Skin epidermis (tissue), 12 donors: ENCODE measurements around the gene TSPAN5.

Source experiments
- H3K27ac ChIP-seq, 21 experiments: fragments of 200-600 bp; sonication (generic) in 11 of 21; one replicate each; pipeline ENCODE4 v1.5.0; 2020; ENCODE audit warnings: mild to moderate bottlenecking in 3 of 21, inconsistent platforms in 2 of 21, moderate library complexity in 2 of 21
- H3K4me3 ChIP-seq, 7 experiments: fragments of 200-600 bp; sonication (generic) in 2 of 7; one replicate each; pipeline ENCODE4 v1.5.0; 2020; ENCODE audit warnings: inconsistent platforms in 2 of 7, mild to moderate bottlenecking in 2 of 7, moderate library complexity in 1 of 7

TSPAN5 gene

DNA sequence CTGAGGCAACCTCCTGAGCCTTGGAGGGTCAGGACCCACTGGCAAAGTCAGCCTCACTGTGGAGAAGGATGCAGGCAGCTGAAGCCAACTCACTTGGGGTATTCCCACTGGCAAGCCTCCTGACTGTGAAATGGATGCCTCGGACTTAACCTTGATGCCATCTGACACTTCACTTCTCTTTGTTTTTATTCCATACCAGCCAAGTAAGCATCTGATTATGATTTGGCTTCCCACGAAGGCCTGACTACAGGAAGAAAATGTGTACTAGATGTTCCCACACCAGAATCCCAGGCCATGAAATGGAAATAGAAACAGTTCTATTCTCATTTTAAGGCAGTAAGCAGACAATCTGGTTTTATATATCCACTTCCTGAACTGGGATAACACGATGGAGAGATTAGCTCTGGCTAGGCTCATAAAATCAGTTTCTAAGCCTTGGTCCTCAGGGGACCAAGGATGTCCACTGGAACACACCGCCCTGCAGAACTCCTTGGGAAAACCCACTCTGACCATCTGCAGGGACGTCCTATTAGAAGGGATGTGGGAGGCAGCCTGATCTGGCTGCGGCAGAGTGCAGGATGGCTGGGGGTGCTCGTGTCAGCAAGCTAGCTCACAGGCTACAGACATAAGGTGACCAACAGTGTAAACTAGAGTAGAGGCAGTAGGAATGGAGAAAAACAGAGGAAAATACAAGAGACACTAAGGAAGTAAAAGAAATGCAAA is 89.3 kb downstream of the TSPAN5 start:
- Histone ChIP-seq H3K27ac (peak overlapping the region in 8 of 21 experiments; percentile 6 to 73 (median 22)), H3K4me3 (no peak overlapping the region)

DNA sequence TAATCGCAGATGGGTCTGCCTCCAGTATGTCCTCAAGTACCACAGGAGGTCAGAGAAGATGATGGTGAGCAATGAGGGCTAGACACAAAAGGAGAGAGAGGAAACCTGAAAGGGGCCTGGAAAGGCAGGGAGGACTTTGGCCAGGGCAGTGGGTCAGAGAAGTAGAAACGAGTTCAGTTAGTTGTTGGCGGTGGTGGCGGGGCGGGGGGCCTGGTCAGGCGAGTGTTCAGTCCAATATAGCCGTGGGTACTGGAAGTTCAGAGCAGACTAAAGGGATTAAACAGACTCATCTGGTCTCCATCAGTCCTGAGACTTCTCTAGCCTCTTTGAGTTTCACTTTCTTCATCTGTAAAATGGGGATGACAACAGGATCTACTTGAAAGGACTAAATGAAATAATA is 90.8 kb downstream of the TSPAN5 start:
- Histone ChIP-seq H3K27ac (peak overlapping the region in 1 of 21 experiments; percentile 73), H3K4me3 (no peak overlapping the region)

DNA sequence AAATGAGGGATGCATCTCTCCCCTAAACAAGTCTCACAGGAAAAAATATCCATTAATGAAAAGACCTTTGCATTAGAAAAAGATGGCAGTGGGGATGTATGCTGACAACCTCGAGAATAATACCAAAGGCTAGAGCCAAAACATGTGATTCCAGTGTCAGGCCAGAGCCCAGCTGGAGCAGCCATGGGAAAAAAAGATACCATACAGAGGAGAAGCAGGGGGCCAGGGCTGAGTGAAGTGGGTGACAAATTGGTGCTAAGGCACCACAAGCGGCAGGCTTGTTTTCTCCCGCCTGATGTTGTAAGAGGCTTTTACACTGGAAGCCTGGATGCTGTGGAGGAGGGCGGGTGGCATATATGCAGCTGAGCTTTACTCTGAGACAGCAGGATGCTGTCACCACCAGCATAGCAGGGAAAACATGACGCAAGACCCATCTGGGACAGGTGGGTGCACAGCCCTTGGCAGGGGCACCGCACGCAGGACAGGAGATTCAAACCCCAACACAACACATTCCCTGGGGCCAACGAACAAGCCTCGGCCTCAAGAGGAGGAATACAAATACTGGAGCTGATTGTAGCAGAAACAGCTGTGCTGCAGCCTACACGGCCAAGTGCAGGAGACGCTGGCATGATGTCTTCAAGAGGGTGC is 91.9 kb downstream of the TSPAN5 start:
- no peak overlapping the region for H3K27ac ChIP-seq

DNA sequence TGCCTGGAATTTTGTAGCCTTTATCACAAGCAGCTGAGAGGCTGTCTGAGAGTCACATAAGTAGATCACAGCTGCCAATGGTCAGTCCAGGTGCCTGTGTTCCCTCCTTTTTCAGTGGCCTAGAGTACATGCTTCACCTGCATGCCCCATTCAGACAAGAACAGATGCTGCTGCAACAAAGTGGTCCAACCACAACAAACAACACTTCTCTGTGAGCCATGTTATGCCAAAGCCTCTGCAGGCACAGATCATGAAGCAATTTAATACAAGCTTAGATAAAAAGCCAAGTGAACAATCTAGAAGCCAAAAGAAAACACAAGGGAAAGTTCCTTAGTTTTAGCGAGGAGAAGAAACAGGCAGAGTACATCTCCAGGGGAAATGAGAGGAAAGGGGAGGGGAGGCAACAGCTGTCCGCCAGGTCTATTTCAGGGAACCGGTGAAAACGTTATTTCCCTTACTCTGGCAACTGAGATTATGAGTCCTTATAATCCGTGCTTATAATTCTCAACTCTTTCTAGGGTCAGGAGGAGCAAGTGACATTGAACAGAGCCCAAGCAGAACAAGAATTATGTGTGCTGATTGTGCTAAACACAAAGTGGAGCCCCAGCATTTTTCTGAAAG is 92.6 kb downstream of the TSPAN5 start:
- Histone ChIP-seq H3K27ac (no peak overlapping the region), H3K4me3 (no peak overlapping the region)

More for the DNA sequence above, 91.9 kb downstream of the TSPAN5 start:
- no peak overlapping the region for H3K4me3 ChIP-seq

DNA sequence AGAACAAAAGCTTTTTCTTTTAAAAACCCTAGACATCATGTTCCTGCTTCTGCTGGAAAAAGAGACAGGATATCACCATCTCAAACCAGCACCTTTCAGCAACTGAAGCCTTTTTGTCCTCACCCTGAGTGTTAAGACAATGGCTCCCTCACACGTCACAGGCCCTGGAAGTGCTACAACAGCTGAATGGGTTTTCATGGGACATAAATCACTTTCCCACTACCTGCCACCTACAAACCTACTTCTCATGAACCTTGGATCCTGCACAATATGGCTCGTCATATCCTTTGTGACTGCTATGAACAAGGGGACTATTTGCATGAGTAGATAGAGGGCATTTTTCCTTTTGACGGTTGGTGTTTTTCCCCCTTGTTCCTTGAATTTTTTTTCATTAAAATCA is 93.6 kb downstream of the TSPAN5 start:
- no peak overlapping the region for H3K27ac ChIP-seq
- H3K4me3 ChIP-seq = no peak overlapping the region

DNA sequence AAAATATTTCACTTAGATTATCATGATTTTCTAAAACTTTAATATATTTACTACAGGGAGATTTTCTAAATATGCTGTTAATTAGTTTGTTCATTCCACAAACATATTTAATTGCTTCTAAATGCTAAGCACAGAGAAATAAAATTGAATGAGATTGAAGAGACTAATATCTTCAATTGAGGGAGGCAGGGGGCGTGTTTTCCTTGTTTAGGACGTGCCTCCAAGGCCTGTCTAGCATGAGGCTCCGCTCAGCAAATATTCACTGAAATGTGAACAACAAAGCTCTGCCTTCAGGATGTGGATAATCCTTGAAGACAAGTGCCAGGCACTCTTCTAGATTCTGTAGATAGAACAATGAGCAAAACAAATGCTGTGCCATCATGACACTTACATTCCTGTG is 98.1 kb downstream of the TSPAN5 start:
- H3K27ac ChIP-seq = no peak overlapping the region

DNA sequence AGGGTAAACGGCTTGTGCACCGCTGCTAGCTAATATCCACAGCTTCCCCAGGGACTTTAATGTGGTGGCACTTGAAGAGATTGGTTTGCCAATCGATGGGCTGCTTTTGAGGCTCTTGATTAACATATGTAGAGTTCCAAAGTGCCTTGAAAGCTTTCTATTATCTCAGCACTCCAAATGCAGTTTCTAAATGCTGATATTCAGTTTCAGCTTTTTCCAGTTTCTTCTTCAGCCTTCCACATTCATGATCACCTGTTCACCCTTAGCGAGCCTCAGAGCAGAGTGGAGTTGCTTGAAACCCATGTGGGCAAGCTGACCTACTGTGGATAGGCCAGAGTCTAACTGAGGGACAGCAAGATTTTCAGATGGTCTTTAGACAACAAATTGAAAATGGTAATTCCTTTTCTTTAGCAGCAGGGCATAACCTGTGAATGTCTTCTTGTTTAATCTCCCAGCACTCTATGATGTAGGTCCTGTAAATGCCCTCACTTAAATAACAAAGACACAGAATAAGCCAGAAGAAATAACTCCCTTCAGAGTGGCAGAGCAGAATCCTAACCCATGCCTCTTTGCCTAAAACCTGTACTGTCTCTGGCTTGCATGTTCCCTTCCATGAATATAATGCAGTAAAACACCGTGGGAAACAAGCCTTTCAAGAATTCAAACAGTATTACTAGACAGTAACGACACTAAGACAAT is 99.8 kb downstream of the TSPAN5 start:
- H3K27ac ChIP-seq = no peak overlapping the region

More for the DNA sequence above, 98.1 kb downstream of the TSPAN5 start:
- H3K4me3 ChIP-seq = no peak overlapping the region

DNA sequence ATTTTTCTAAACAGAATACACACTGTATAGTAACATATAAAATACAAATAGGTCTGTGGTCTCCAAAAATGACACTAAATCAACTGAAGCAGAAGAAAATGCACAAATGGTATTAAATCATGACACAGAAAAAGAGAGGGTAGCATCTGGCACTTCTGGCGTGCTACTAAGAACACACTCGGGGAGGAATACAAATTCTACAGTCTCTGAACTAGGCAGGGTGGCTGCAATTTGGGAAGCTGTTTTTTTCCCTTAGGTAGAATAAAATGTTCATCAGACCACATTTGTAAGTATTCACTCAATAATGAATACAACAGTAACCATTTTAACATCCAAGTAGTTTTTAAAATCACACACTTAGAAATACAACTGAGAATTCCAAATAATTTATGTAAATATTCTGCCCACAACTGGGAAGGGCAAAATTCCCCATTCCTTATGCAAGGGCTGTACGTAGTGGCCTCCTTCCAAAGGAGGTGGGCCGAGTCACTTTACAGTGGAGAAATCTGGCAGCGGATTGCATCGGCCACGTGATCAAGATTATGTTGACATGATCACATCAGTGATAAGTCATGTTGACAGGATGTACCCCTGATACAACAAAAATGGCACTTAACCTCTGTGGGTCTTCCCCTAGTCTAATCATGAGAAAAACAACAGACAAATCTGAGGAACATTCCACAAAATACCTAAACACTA is 101.1 kb downstream of the TSPAN5 start:
- Histone ChIP-seq H3K4me3 (no peak overlapping the region), H3K27ac (no peak overlapping the region)

More for the DNA sequence above, 99.8 kb downstream of the TSPAN5 start:
- H3K4me3 ChIP-seq = no peak overlapping the region

DNA sequence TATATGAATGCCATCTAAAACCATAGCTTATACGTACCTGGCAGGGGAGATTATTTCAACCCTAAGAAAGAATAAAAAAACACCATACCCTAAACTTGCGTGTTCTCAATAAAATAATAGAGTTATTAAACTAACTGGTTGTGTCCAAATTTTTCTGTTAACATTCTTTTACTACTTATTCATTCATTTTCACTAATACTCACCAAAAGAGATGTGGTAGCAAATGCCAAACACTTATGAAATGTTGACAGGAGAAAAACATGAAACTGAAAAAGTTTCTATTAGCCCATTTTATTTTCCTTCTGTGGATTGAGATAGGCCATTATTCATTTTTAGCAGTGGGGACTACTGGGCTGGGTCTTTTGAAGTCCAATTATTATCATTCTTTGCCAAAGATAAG is 102.0 kb downstream of the TSPAN5 start:
- H3K4me3 ChIP-seq = no peak overlapping the region
- no peak overlapping the region for H3K27ac ChIP-seq

DNA sequence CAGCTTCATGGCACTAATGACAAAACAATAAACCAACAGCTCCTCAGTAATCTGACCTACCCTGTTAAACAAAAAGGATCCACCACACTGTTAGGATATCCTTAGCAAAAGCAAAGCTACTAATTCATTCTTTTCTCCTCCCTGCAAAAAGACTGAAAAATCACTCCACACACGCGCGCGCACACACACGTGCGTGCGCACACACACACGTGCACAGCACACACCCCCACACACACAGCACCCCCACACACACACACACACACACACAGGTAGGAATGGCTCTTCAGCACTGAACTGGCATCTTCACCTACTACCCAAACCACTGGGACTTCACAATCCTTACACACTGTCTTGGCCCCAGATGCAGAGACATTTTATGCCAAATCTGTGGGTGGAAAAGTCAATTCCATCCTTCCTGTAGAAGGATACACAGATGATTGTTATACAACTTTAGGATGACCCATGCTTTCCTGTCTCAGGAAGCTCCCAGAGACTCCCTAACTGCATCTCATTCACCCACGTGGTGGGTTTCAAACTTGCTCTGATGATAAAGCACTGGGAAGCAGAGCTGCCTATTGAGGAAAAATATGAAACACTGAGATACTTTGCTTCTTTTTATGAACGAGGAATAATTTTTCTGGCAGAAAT is 102.5 kb downstream of the TSPAN5 start:
- no peak overlapping the region for H3K27ac ChIP-seq

DNA sequence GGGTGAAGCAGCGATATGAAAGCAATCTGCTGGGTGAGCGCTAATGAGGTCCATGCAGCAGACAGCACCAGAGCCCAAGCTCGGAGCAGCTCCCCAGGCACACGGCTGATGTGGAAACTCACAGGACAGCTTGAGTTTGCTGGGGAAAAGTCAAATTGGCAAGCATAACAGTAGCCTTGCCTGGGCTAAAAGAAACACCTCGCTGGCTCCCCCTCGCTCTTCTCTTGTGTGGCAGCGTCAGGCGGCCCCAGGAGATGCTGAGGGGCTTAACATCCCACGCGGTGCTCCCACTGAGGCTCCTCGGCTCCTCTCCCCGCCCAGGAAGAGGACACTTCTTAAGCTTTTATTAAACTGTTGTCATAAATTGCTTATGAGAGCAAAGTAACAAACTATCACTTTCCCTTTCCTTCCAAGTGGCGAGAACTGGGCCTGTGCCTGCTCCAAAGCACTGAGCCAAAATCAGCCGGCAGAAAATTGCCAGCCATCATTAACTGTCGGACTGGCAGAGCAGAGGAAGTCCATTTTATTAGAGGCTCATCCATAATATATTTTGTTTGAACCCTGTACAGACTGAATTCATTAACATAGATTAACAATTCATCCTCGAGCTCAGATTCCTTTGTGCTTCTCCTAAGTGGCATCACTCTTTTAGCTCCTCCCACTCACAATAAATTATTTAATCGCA is 111.4 kb downstream of the TSPAN5 start:
- H3K27ac ChIP-seq = peak overlapping the region in 14 of 21 experiments; percentile 6 to 79 (median 49)
- H3K4me3 ChIP-seq = peak overlapping the region in 4 of 7 experiments; percentile 14 to 40 (median 18)

More for the DNA sequence above, 102.5 kb downstream of the TSPAN5 start:
- no peak overlapping the region for H3K4me3 ChIP-seq

DNA sequence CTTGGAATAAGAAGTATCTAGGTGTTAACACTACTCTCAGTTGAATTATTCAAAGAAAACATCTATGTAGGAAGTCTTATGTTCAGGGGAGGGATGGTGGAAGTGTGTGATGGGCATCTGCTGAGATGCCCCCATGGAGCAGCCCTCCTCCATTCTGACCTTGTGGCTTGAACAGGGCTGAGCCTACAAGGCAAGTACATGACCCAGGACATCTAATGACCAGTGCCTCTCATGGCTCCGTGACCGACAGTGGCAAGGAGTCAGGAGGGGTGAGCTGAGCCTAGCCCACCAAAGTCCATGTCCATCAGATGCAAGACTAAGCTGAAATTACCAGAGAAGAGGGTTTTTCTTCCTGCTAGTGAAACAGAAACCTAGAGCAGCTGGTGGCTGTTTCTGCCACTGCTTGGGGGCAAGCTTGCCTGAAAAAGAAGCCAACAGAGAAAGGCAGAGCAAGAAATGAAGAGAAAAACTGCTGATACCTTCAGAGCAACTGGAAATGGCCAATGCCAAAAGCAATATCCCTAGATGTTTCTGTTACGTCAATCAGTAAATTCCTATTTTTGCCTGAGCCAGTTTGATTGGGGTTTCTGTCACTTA is 113.5 kb downstream of the TSPAN5 start:
- no peak overlapping the region for H3K27ac ChIP-seq
- H3K4me3 ChIP-seq = no peak overlapping the region

DNA sequence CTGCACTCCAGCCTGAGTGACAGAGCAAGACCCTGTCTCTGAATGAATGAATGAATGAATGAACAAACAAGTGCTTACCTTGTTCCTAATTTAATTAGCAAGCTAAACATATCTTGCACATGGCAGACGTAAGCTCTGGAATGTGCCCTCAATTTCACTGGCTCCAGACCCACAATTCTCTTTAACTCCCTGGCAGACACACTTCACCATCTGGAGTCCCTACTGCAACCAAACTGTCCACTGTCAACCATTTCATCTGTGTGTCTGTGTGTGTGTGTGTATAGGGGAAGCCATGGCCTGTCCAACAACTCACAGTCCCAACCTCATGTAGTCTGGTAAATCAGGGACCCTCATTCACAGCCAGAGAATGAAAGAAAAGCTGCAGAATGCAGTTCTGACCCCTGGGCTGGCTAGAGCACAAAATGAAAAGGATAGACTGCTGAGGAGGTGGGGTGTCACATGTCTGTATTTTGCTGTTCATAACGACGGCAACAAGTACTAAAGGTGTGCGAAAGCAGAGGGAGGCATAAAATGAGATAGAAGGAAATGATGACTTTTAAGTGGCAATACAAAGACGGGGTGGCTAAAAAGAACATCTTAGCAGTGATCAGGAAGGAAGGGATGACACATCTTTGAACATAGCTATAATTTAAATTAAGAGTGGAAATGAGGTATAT is 114.1 kb downstream of the TSPAN5 start:
- Histone ChIP-seq H3K27ac (no peak overlapping the region), H3K4me3 (no peak overlapping the region)

DNA sequence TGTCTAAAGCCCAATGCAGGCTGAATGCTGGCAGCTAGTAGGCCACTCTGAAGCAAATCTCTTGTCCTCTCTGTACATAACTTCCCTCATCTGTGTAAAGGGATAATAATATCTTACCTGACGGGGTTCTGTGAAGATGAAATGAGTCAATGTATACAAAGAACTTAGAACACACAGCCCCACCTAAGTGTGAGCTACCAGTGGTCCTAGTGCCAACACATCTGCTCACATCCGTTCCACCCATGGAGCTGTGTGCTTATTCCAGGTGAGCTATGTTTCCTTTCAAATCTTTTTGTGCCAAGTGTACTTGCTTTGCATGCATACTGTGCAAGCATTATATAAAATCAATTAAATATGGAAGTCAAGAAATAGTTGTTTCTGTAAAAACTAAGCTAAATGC is 116.4 kb downstream of the TSPAN5 start:
- Histone ChIP-seq H3K27ac (no peak overlapping the region), H3K4me3 (no peak overlapping the region)

DNA sequence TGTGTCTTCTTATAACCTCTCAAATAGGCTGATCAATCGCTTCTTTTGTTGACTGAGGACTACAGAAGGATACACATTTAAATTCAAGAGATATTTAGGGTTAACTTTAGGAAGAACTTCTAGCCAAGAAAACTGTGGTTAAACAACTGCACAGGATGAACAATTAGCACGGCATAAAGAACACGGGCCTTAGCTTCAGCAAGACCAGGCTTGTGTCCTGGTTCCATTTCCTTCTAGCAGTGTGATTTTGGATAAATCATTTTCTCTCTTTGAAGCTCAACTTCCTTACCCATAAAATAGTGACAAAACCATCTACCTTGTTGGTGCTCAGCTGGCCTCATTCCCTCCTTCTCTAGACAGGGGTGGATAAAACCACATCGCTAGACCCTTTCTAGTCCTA is 117.6 kb downstream of the TSPAN5 start:
- H3K27ac ChIP-seq = no peak overlapping the region
- no peak overlapping the region for H3K4me3 ChIP-seq

DNA sequence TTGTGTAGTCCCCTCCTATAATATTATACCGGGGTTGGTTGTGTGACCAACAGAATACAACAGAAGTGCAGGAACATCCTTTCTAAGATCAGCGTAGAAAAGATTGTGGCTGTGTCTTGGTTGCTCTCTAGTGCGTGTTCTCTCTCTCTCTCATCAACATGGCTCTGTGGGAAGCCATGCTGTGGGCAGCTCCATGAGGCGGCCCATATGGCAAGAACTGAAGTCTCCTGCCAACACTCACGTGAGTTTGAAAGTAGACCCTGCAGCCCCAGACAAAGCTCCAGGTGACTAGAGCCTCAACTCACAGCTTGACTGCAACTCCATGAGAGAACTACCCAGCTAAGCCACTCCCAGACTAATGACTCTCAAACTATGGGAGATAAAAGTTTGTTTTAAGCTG is 118.7 kb downstream of the TSPAN5 start:
- H3K27ac ChIP-seq = no peak overlapping the region
- no peak overlapping the region for H3K4me3 ChIP-seq

DNA sequence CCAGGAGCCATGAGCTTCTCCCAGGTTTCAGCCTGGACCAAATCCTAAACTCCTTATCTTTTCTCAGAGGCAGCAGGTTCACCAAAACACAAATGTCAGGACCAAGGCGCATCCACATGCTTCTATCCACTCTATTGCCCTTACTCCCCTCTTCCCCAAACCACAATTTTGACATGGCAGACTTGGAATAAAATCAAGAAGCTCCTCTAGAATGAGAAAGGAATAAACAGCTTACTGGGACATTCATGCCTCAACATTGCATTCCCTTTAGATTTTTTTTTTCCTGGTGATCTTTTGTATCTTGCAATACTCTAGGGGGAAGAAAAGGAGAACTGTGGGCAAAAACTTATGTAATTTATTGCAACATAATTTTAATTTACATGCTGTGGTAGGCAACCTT is 119.1 kb downstream of the TSPAN5 start:
- Histone ChIP-seq H3K27ac (no peak overlapping the region), H3K4me3 (no peak overlapping the region)

DNA sequence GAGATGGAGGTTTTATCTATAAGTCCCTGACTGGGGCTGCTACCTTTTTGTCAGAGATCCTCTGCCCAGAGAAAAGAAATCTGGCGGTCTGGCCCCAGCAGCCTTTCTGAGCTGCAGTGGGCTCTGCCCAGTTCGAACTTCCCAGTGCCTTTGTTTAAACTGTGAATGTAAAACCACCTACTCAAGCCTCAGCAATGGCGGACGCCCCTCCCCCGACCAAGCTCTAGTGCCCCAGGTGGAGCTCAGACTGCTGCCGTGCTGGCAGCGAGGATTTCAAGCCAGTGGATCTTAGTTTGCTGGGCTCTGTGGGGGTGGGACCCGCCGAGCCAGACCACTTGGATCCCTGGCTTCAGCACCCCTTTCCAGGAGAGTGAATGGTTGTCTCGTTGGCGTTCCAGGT is 121.8 kb downstream of the TSPAN5 start:
- Histone ChIP-seq H3K4me3 (no peak overlapping the region), H3K27ac (no peak overlapping the region)
